Colonic mucosa (tissue), 4 donors: ENCODE data around the gene SLC15A2. TPM values are rescaled to one million over a fixed set of nuclear protein-coding genes. Genes with fewer than 3 reads are reported as not detected.

ENCODE experiments used
- DNase-seq: peaks from one replicate; pipeline ENCODE4 v3.0.0-alpha.2; 2020
- H3K27ac ChIP-seq: fragments of 200-600 bp; one replicate; pipeline ENCODE4 v1.8.0; 2021
- H3K27me3 ChIP-seq: fragments of 200-600 bp; one replicate; pipeline ENCODE4 v1.8.0; 2021
- H3K36me3 ChIP-seq: fragments of 200-600 bp; one replicate; pipeline ENCODE4 v1.8.0; 2021
- H3K4me1 ChIP-seq: fragments of 200-600 bp; one replicate; pipeline ENCODE4 v1.8.0; 2021; ENCODE audit warnings: mild to moderate bottlenecking
- H3K4me3 ChIP-seq: fragments of 200-600 bp; one replicate; pipeline ENCODE4 v1.8.0; 2021
- H3K9ac ChIP-seq, 2 donors: one replicate each; pipeline ENCODE4 v1.7.0; 2013; ENCODE audit warnings: control low read depth in 2 of 2, low read depth in 2 of 2, low read length in 2 of 2
- H3K9me3 ChIP-seq: fragments of 200-600 bp; one replicate; pipeline ENCODE4 v1.8.0; 2021
- CTCF ChIP-seq: fragments of 200-600 bp; IDR thresholded peaks from one replicate; pipeline ENCODE4 v1.8.0; 2022; ENCODE audit warnings: antibody characterized with exemption, mild to moderate bottlenecking
- intact Hi-C: fragments of 100-400 bp; cut with DNase I; formaldehyde crosslinking; loops from one replicate; pipeline ENCODE4 v1.14.1; 2022
- total RNA-seq, 2 donors: library from RNA; stranded (reverse); fragmentation: NEBNext Ultra II Directional in 1 of 2; extraction: Animal tissue kit (Norgen Biotek cat#: 25700) in 1 of 2; gene quantifications; one replicate each; pipeline ENCODE4 v1.2.1, GENCODE V29; 2021
- donor health status: healthy.
- donor health status: DM: no; HTN: no; CAD: no.
- donor health status: DM: no; HTN: no; CAD: no.

Gene SLC15A2
- total RNA-seq, 2 donors from 2014 or later = 1.4 to 3.1 TPM

DNA sequence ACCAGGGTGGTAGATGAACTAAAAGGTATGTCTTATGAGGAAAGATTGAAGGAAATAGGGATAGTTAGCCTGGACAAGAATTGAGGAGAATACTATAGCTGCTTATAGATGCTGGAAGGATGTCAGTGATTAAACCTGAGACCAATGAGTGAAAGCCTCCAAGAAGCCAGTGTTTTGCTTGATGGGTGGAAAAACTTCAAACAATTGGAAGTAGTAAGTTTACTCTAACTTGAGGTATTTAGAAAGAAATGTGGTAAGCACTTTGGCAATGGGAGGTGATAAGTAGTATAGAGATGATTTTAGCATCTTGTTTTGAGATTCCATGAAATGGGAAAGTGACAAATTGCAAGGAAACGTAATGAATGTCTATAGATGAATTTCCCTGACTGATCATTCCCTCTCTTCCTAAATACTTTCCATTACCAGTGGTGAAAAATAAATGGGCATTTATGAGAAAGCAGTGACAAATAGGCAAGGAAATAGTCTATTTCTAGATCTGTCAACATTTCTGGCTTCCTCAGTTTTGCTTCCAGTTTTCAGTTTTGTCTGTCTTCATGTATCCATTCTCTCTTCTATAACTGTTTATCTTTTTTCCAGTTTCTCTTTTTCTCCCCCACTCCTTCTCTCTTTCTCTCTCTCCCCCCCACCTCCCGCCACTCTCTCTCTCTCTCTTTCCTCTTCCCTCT, 19.2 kb downstream of the SLC15A2 start:
- intact Hi-C loops = no loop called here
- no peak overlapping the region for H3K4me3 ChIP-seq
- H3K36me3 ChIP-seq = no peaks in the 10 kb centered on the region
- no peak for TF ChIP-seq CTCF
- no peaks in the 10 kb centered on the region for H3K9me3 ChIP-seq
- DNase-seq = no peak
- no peak overlapping the region for H3K27ac ChIP-seq
- H3K27me3 ChIP-seq = no peaks in the 10 kb centered on the region
- no peak overlapping the region for H3K9ac ChIP-seq
- no peaks in the 10 kb centered on the region for H3K4me1 ChIP-seq

GRCh38 chr3:121914081-121914998, 20.1 kb downstream of the SLC15A2 start:
- no peaks in the 10 kb centered on the region for H3K9me3 ChIP-seq
- H3K27me3 ChIP-seq = no peaks in the 10 kb centered on the region
- intact Hi-C loops = no loop called here
- no peak overlapping the region for H3K27ac ChIP-seq
- no peak overlapping the region for H3K9ac ChIP-seq
- no peak for TF ChIP-seq CTCF
- H3K36me3 ChIP-seq = no peaks in the 10 kb centered on the region
- no peaks in the 10 kb centered on the region for H3K4me1 ChIP-seq
- H3K4me3 ChIP-seq = no peak overlapping the region
- no peak for DNase-seq

DNA sequence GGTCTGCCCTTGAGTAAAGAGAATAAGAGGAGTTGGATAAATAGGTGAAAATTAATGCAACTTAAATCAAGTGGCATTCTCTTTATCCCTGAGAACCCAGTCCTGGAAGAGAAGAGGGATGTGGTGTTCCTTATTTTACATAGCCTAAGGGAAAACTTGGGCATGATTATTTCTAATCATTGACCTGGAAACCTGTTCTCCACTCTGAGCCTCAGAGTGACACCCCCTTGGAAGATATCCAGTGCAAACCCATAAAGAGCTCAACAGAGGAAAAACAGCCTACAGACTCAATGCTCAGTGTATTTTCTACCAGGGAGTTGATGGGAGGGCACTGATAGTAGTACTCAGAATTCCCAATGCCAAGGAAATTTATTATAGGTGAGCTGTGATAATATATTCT, 22.0 kb downstream of the SLC15A2 start:
- intact Hi-C loops = no loop called here
- Histone ChIP-seq H3K9me3 (no peaks in the 10 kb centered on the region), H3K9ac (no peak overlapping the region), H3K27ac (no peak overlapping the region), H3K4me3 (no peak overlapping the region), H3K36me3 (no peaks in the 10 kb centered on the region), H3K4me1 (no peaks in the 10 kb centered on the region), H3K27me3 (no peaks in the 10 kb centered on the region)
- TF ChIP-seq CTCF = no peak
- DNase-seq = no peak

- no peaks in the 10 kb centered on the region for H3K27me3 ChIP-seq
- no peaks in the 10 kb centered on the region for H3K36me3 ChIP-seq
- no peak overlapping the region for H3K4me3 ChIP-seq
- H3K9ac ChIP-seq = no peak overlapping the region
- intact Hi-C loops = no loop called here
- no peak for TF ChIP-seq CTCF
- H3K27ac ChIP-seq = no peak overlapping the region
- H3K4me1 ChIP-seq = no peaks in the 10 kb centered on the region
- DNase-seq = no peak
- no peaks in the 10 kb centered on the region for H3K9me3 ChIP-seq
These were observed 24.7 kb downstream of the SLC15A2 start for GRCh38 chr3:121918779-121919483.

- Histone ChIP-seq H3K27me3 (no peaks in the 10 kb centered on the region), H3K9ac (no peak overlapping the region), H3K4me3 (no peak overlapping the region), H3K36me3 (no peaks in the 10 kb centered on the region), H3K9me3 (no peaks in the 10 kb centered on the region), H3K27ac (no peak overlapping the region), H3K4me1 (no peaks in the 10 kb centered on the region)
- no peak for TF ChIP-seq CTCF
- intact Hi-C loops = no loop called here
- no peak for DNase-seq
These were observed 30.5 kb downstream of the SLC15A2 start for GRCh38 chr3:121924734-121925133.
